Body of pancreas (tissue), 4 donors: ENCODE results near the gene HKDC1.

Experiments
- POLR2A ChIP-seq, 3 donors: fragments of 450-650 bp; IDR thresholded peaks; one replicate each; pipeline ENCODE4 v1.6.1; 2016; ENCODE audit warnings: antibody characterized with exemption in 3 of 3, mild to moderate bottlenecking in 2 of 3
- TF ChIP-seq, protein P1 (sequence below), 7 experiments: fragments of 450-650 bp in 4 of 7; fragments of 200-600 bp in 3 of 7; sonication (generic) in 3 of 7; IDR thresholded peaks; one replicate each; pipeline ENCODE4 v1.5.1; 2016 to 2019; ENCODE audit warnings: antibody characterized with exemption in 7 of 7

DNA sequence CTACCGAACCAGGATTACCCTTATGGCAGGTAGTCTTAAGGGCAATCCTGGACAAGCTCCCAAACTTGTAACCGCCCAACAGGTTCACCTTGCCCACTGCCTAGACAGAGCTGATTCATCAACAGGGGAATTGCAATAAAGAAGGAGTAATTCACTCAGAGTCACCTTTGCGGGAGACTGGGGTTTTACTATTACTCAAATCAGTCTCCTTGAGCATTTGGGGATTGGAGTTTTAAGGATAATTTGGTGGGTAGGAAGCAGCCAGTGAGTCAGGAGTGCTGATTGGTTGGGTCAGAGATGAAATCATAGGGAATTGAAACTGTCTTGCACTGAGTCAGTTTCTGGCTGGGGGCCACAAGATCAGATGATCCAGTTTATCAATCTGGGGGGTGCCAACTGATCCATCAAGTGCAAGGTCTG is 83.5 kb downstream of the HKDC1 start:
- TF ChIP-seq, protein P1, sequence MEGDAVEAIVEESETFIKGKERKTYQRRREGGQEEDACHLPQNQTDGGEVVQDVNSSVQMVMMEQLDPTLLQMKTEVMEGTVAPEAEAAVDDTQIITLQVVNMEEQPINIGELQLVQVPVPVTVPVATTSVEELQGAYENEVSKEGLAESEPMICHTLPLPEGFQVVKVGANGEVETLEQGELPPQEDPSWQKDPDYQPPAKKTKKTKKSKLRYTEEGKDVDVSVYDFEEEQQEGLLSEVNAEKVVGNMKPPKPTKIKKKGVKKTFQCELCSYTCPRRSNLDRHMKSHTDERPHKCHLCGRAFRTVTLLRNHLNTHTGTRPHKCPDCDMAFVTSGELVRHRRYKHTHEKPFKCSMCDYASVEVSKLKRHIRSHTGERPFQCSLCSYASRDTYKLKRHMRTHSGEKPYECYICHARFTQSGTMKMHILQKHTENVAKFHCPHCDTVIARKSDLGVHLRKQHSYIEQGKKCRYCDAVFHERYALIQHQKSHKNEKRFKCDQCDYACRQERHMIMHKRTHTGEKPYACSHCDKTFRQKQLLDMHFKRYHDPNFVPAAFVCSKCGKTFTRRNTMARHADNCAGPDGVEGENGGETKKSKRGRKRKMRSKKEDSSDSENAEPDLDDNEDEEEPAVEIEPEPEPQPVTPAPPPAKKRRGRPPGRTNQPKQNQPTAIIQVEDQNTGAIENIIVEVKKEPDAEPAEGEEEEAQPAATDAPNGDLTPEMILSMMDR (IDR thresholded peaks at IDR 0.05) = no peak
- TF ChIP-seq POLR2A (IDR thresholded peaks at IDR 0.05) = no peak
